Karpas-422 (cell line): ENCODE measurements around the gene CLMN. TPM values are rescaled to one million over a fixed set of nuclear protein-coding genes. Genes with fewer than 3 reads are reported as not detected.
A peak's percentile ranks its signal among the peaks of the same experiment; 100 is the strongest.

Experiments
- DNase-seq: peaks from one replicate; pipeline ENCODE4 v3.0.0-alpha.2; 2015
- H2AFZ ChIP-seq: fragments of 200-600 bp; sonication (generic); 2 replicates; pipeline ENCODE4 v1.6.1; 2014; ENCODE audit warnings: antibody characterized with exemption, low read length, mixed read lengths
- H3K27ac ChIP-seq: fragments of 200-600 bp; sonication (generic); 2 replicates; pipeline ENCODE4 v1.5.1; 2014; ENCODE audit warnings: mild to moderate bottlenecking, low read length, moderate library complexity
- H3K27me3 ChIP-seq: fragments of 200-600 bp; sonication (generic); 2 replicates; pipeline ENCODE4 v1.6.1; 2014; ENCODE audit warnings: low read length, mixed read lengths
- H3K36me3 ChIP-seq: fragments of 200-600 bp; sonication (generic); 2 replicates; pipeline ENCODE4 v1.6.1; 2014; ENCODE audit warnings: low read length, mixed read lengths; ENCODE audit not compliant: insufficient read depth
- H3K4me1 ChIP-seq: fragments of 200-600 bp; sonication (generic); 2 replicates; pipeline ENCODE4 v1.6.1; 2014; ENCODE audit warnings: mild to moderate bottlenecking, low read length, mixed read lengths
- H3K4me2 ChIP-seq: fragments of 200-600 bp; sonication (generic); 2 replicates; pipeline ENCODE4 v1.6.1; 2014; ENCODE audit warnings: low read length, low read depth, mild to moderate bottlenecking; ENCODE audit not compliant: poor library complexity, severe bottlenecking
- H3K4me3 ChIP-seq: fragments of 200-600 bp; sonication (generic); 2 replicates; pipeline ENCODE4 v1.5.1; 2014; ENCODE audit warnings: mild to moderate bottlenecking, antibody characterized with exemption, low read length, mixed read lengths
- H3K79me2 ChIP-seq: fragments of 200-600 bp; sonication (generic); 2 replicates; pipeline ENCODE4 v1.6.1; 2014; ENCODE audit warnings: mild to moderate bottlenecking, low read length, mixed read lengths
- H3K9ac ChIP-seq: fragments of 200-600 bp; sonication (generic); 2 replicates; pipeline ENCODE4 v1.6.0; 2014; ENCODE audit warnings: low read length
- H3K9me2 ChIP-seq: fragments of 200-600 bp; sonication (generic), shearing (Covaris generic); replicated peaks from 2 replicates; pipeline ENCODE4 v1.6.0; 2014; ENCODE audit warnings: mild to moderate bottlenecking, low read length, moderate library complexity; ENCODE audit not compliant: insufficient read depth
- H3K9me3 ChIP-seq: fragments of 300-700, 200-600 bp; sonication (generic); 2 replicates; pipeline ENCODE4 v1.6.1; 2014; ENCODE audit warnings: low read length, mixed read lengths
- H4K20me1 ChIP-seq: fragments of 200-600 bp; sonication (generic); 2 replicates; pipeline ENCODE4 v1.6.1; 2014; ENCODE audit warnings: mild to moderate bottlenecking, antibody characterized with exemption, low read length, low read depth; ENCODE audit not compliant: insufficient read depth
- total RNA-seq: library from RNA; depleted of rRNA; stranded (reverse); fragments of >200 nt; shearing (Covaris generic); gene quantifications from 2 replicates; pipeline ENCODE4 v1.2.3, GENCODE V29; 2014; ENCODE audit warnings: low replicate concordance

The CLMN gene
- total RNA-seq, 1 experiment from 2014 or later, result 56.1 TPM

- Histone ChIP-seq H3K4me3 (peak overlapping the region; percentile 58), H3K27ac (peak overlapping the region; percentile 98), H4K20me1 (no peaks in the 10 kb centered on the region), H3K9ac (peak overlapping the region; percentile 74), H3K4me2 (peak overlapping the region; percentile 83), H3K79me2 (peaks cover 54% of the 10 kb centered on the region), H3K27me3 (no peaks in the 10 kb centered on the region), H3K4me1 (peaks cover 100% of the 10 kb centered on the region), H3K9me2 (no peaks in the 10 kb centered on the region), H3K9me3 (no peaks in the 10 kb centered on the region), H3K36me3 (no peaks in the 10 kb centered on the region), H2AFZ (no peak overlapping the region)
- peak; percentile 95 for DNase-seq
Measured at GRCh38 chr14:95302667-95303506, 16.8 kb downstream of the CLMN start.

- peak overlapping the region; percentile 83 for H3K4me2 ChIP-seq
- H3K9ac ChIP-seq, result peak overlapping the region; percentile 69
- peaks cover 100% of the 10 kb centered on the region for H3K4me1 ChIP-seq
- DNase-seq, result no peak
- H3K9me2 ChIP-seq, result no peaks in the 10 kb centered on the region
- no peaks in the 10 kb centered on the region for H3K27me3 ChIP-seq
- no peak overlapping the region for H2AFZ ChIP-seq
- H3K27ac ChIP-seq, result peak overlapping the region; percentile 98
- no peaks in the 10 kb centered on the region for H3K36me3 ChIP-seq
- no peaks in the 10 kb centered on the region for H3K9me3 ChIP-seq
- peaks cover 51% of the 10 kb centered on the region for H3K79me2 ChIP-seq
- no peaks in the 10 kb centered on the region for H4K20me1 ChIP-seq
- H3K4me3 ChIP-seq, result peak overlapping the region; percentile 38; the same call in 1 of the 2 replicates
Measured at GRCh38 chr14:95301527-95302187, 18.1 kb downstream of the CLMN start.

- Histone ChIP-seq H3K36me3 (no peaks in the 10 kb centered on the region), H3K9me2 (no peaks in the 10 kb centered on the region), H3K4me3 (peak overlapping the region; percentile 38), H4K20me1 (no peaks in the 10 kb centered on the region), H3K4me1 (peaks cover 100% of the 10 kb centered on the region), H3K9ac (peak overlapping the region; percentile 69), H3K4me2 (peak overlapping the region; percentile 83), H3K79me2 (peaks cover 53% of the 10 kb centered on the region), H3K9me3 (no peaks in the 10 kb centered on the region), H3K27ac (peak overlapping the region; percentile 98), H2AFZ (peak overlapping the region; percentile 3; the same call in 1 of the 2 replicates), H3K27me3 (no peaks in the 10 kb centered on the region)
- DNase-seq, result peak; percentile 80
Measured at GRCh38 chr14:95300697-95301526, 18.8 kb downstream of the CLMN start.

DNA sequence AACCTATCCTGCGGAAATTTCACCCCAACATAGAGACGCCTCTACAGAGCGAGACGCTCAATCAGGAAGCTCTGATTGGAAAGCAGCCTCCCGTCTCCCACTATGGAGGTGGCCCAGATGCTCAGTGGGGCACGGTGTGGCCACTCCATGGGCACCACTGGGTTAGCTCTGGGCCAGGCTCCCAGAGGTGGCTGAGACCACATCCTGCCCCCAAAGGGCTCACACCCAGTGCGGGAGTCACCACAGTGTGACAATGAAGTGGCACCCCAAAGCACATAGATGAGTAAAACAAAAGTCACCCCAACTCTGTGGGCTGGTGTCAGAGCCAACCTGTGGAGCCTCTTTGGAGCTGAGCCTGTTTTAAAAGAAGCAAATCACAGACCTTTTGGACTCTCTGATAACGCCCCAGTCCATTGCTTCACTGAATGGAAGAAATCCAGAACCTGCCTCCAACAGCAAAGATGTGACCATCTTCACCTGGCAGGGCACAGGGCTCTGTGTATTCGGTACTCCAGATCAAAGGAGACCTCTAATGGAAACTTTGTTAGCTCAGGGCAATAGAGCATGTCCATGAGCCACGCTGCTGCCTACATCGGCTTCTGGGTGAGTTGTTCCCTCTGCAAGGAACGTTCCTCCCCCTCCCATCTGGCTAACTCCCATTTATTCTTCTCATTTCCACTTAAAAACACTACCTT is 19.6 kb downstream of the CLMN start:
- Histone ChIP-seq H3K4me3 (peak overlapping the region; percentile 38), H3K79me2 (peaks cover 59% of the 10 kb centered on the region), H4K20me1 (no peaks in the 10 kb centered on the region), H2AFZ (peak overlapping the region; percentile 3; the same call in 1 of the 2 replicates), H3K9me2 (no peaks in the 10 kb centered on the region), H3K36me3 (no peaks in the 10 kb centered on the region), H3K4me2 (peak overlapping the region; percentile 83), H3K27ac (peak overlapping the region; percentile 98), H3K9me3 (no peaks in the 10 kb centered on the region), H3K9ac (peak overlapping the region; percentile 69), H3K4me1 (peaks cover 100% of the 10 kb centered on the region), H3K27me3 (no peaks in the 10 kb centered on the region)
- peak; percentile 85 for DNase-seq

DNA sequence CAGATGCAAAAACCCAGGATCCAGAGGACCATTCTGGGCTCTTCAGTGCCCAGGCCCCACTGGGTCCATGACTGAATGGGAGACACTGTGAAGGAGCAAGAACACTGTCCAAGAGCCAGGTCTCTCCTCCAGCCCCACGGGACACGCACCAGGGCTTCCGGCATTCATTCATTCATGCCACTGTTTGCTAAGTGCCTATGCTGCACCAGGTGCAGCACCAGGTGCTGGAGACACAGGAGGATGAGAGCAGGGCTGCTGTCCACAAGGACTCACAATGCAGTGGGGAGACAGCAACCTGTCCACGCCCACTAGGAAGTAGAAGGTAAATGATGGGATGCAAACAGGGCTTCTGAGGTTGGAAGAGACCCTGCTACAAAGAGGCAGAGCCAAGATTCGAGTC is 20.4 kb downstream of the CLMN start:
- Histone ChIP-seq H3K9me3 (no peaks in the 10 kb centered on the region), H2AFZ (no peak overlapping the region), H3K4me1 (peaks cover 100% of the 10 kb centered on the region), H3K4me3 (peak overlapping the region; percentile 38; the same call in 1 of the 2 replicates), H3K79me2 (peaks cover 58% of the 10 kb centered on the region), H4K20me1 (no peaks in the 10 kb centered on the region), H3K4me2 (peak overlapping the region; percentile 83), H3K9me2 (no peaks in the 10 kb centered on the region), H3K27me3 (no peaks in the 10 kb centered on the region), H3K36me3 (peaks cover 3% of the 10 kb centered on the region; the same call in 1 of the 2 replicates), H3K9ac (peak overlapping the region; percentile 69), H3K27ac (peak overlapping the region; percentile 98)
- DNase-seq, result peak; percentile 77

- Histone ChIP-seq H3K4me2 (peak overlapping the region; percentile 83), H3K4me3 (peak overlapping the region; percentile 50), H4K20me1 (no peaks in the 10 kb centered on the region), H3K79me2 (peaks cover 61% of the 10 kb centered on the region), H3K27me3 (no peaks in the 10 kb centered on the region), H3K36me3 (peaks cover 3% of the 10 kb centered on the region; the same call in 1 of the 2 replicates), H3K9me2 (no peaks in the 10 kb centered on the region), H2AFZ (no peak overlapping the region), H3K9ac (peak overlapping the region; percentile 69), H3K27ac (peak overlapping the region; percentile 98), H3K9me3 (no peaks in the 10 kb centered on the region), H3K4me1 (peaks cover 100% of the 10 kb centered on the region)
- DNase-seq, result peak; percentile 94
Measured at GRCh38 chr14:95297832-95298231, 21.9 kb downstream of the CLMN start.

DNA sequence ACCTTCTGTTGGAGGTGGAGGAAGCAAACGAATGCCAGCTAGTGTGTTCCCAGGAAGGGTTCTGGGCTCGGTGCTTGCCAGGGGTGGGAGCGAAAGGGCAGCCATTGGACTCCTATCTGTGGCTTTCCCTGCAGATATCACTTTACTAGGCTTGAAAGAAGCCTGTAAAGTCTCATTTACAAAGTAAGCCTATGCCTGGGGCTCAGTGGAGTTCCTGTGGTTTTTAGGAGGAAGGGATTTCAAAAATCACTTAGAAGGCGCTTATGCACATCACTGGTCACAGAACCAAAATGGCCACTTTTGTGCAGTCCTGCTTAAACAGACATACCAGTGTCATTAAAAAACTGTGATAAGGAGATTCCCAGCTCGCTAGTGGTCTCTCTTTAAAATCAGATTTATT is 22.7 kb downstream of the CLMN start:
- H3K4me2 ChIP-seq, result peak overlapping the region; percentile 83
- peaks cover 3% of the 10 kb centered on the region; the same call in 1 of the 2 replicates for H3K36me3 ChIP-seq
- H3K4me3 ChIP-seq, result peak overlapping the region; percentile 50
- DNase-seq, result peak; percentile 71
- H3K27me3 ChIP-seq, result no peaks in the 10 kb centered on the region
- H3K79me2 ChIP-seq, result peaks cover 66% of the 10 kb centered on the region
- peaks cover 99% of the 10 kb centered on the region for H3K4me1 ChIP-seq
- peak overlapping the region; percentile 98 for H3K27ac ChIP-seq
- no peaks in the 10 kb centered on the region for H3K9me3 ChIP-seq
- H2AFZ ChIP-seq, result no peak overlapping the region
- peak overlapping the region; percentile 69 for H3K9ac ChIP-seq
- no peaks in the 10 kb centered on the region for H4K20me1 ChIP-seq
- H3K9me2 ChIP-seq, result no peaks in the 10 kb centered on the region
